Fibroblast of the aortic adventitia (primary cell): ENCODE measurements around the gene TVP23A. TPM values are rescaled to one million over a fixed set of nuclear protein-coding genes. Genes with fewer than 3 reads are reported as not detected.
A peak's percentile ranks its signal among the peaks of the same experiment; 100 is the strongest.
"Not testable (repeated sequence)": the region's sequence is repeated elsewhere in the genome, so short reads cannot be mapped to it uniquely, and the experiment has no call there.

ENCODE experiments used
- DNase-seq: peaks from one replicate; pipeline ENCODE4 v3.0.0-alpha.2; 2010; ENCODE audit warnings: low read depth
- H3K4me3 ChIP-seq: 2 replicates; pipeline ENCODE4 v1.5.1; 2011; ENCODE audit warnings: low read depth, mild to moderate bottlenecking, control low read depth, low read length, moderate library complexity
- CTCF ChIP-seq: IDR thresholded peaks from 2 replicates; pipeline ENCODE4 v1.5.1; 2011; ENCODE audit warnings: mild to moderate bottlenecking, low read length, control low read depth, inconsistent platforms; ENCODE audit not compliant: insufficient read depth
- total RNA-seq: library from RNA; depleted of rRNA; stranded (reverse); fragments of >200 nt; gene quantifications from 2 replicates; pipeline ENCODE4 v1.2.3, GENCODE V29; 2012; ENCODE audit warnings: low replicate concordance

Gene TVP23A
- total RNA-seq, 1 donor, result not detected

GRCh38 chr16:10743227-10743609, 75.4 kb downstream of the TVP23A start:
- H3K4me3 ChIP-seq, result peak overlapping the region; percentile 76
- no peak for DNase-seq
- no peak for TF ChIP-seq CTCF

GRCh38 chr16:10741844-10742243, 76.8 kb downstream of the TVP23A start:
- H3K4me3 ChIP-seq, result no peak overlapping the region
- DNase-seq, result peak; percentile 32
- no peak for TF ChIP-seq CTCF

- H3K4me3 ChIP-seq, DNase-seq: not testable (repeated sequence)
These were observed 77.3 kb downstream of the TVP23A start for GRCh38 chr16:10741249-10741648.

- TF ChIP-seq CTCF, result no peak
- H3K4me3 ChIP-seq, result no peak overlapping the region
- no peak for DNase-seq
These were observed 77.8 kb downstream of the TVP23A start for GRCh38 chr16:10740845-10741208.

GRCh38 chr16:10740000-10740844, 78.4 kb downstream of the TVP23A start:
- no peak for DNase-seq
- H3K4me3 ChIP-seq, result no peak overlapping the region
- TF ChIP-seq CTCF, result no peak

- TF ChIP-seq CTCF, result no peak
- peak; percentile 68 for DNase-seq
These were observed 80.1 kb downstream of the TVP23A start for GRCh38 chr16:10738231-10739077.

GRCh38 chr16:10737068-10737625, 81.4 kb downstream of the TVP23A start:
- peak; percentile 82 for DNase-seq
- TF ChIP-seq CTCF, result peak; percentile 91
- H3K4me3 ChIP-seq, result no peak overlapping the region

More at GRCh38 chr16:10738231-10739077, 80.1 kb downstream of the TVP23A start:
- no peak overlapping the region for H3K4me3 ChIP-seq
